Gastrocnemius medialis (tissue), 4 donors: Measurements from ENCODE around the gene HERPUD1. TPM values are rescaled to one million over a fixed set of nuclear protein-coding genes. Genes with fewer than 3 reads are reported as not detected.

ENCODE experiments used
- ATAC-seq, 2 donors: fragments of 150-250 bp; one replicate each; pipeline ENCODE4 v1.9.1; 2016
- DNase-seq, 2 donors: peaks; one replicate each; pipeline ENCODE4 v3.0.0-alpha.2; 2019
- H3K27ac ChIP-seq, 4 donors: fragments of 200-600 bp; sonication (generic); 1 replicate in 1 of 4; 2 replicates in 3 of 4; pipeline ENCODE4 v1.5.1; 2016 to 2018; ENCODE audit warnings: mild to moderate bottlenecking in 2 of 4, moderate library complexity in 1 of 4
- H3K27me3 ChIP-seq, 3 donors: fragments of 200-600 bp; sonication (generic) in 2 of 3; 1 replicate in 1 of 3; 2 replicates in 2 of 3; pipeline versions ENCODE4 v1.5.1 to v1.6.0; 2016 to 2019; ENCODE audit warnings: mild to moderate bottlenecking in 1 of 3, moderate library complexity in 1 of 3
- H3K36me3 ChIP-seq, 2 donors: fragments of 200-600 bp; sonication (generic) in 1 of 2; one replicate each; pipeline ENCODE4 v1.5.1; 2017 to 2018
- H3K4me1 ChIP-seq, 2 donors: fragments of 200-600 bp; sonication (generic) in 1 of 2; one replicate each; pipeline ENCODE4 v1.5.1; 2016 to 2017; ENCODE audit warnings: mild to moderate bottlenecking in 2 of 2
- H3K4me3 ChIP-seq, 4 donors: fragments of 200-600 bp; sonication (generic) in 3 of 4; 1 replicate in 1 of 4; 2 replicates in 3 of 4; pipeline ENCODE4 v1.5.1; 2016 to 2019; ENCODE audit warnings: mild to moderate bottlenecking in 2 of 4
- H3K9me3 ChIP-seq, 3 donors: fragments of 200-600 bp; sonication (generic) in 2 of 3; 1 replicate in 1 of 3; 2 replicates in 2 of 3; pipeline ENCODE4 v1.5.1; 2016 to 2019
- POLR2A ChIP-seq, 2 donors: fragments of 450-650 bp; IDR thresholded peaks; one replicate each; pipeline ENCODE4 v1.6.1; 2017; ENCODE audit warnings: antibody characterized with exemption in 2 of 2, mild to moderate bottlenecking in 2 of 2, moderate library complexity in 2 of 2
- in situ Hi-C, 4 donors: fragments of 200-750 bp; cut with MboI; loops; one replicate each; pipeline versions ENCODE4 v1.15.0 to v1.8.0; 2017; ENCODE audit warnings: low sequenced_read_pairs in 4 of 4
- intact Hi-C: fragments of 100-400 bp; cut with DNase I; formaldehyde crosslinking; loops from one replicate; pipeline ENCODE4 v1.15.1; 2023; ENCODE audit warnings: low total_unique reads
- total RNA-seq, 4 donors: library from RNA; depleted of rRNA; stranded (reverse); fragments of >200 nt; gene quantifications; one replicate each; pipeline versions ENCODE4 v1.1.0 to v1.2.3, GENCODE V29; 2016
- TF ChIP-seq, protein P1 (sequence below), 5 experiments: fragments of 450-650 bp in 3 of 5; fragments of 200-600 bp in 2 of 5; sonication (generic) in 2 of 5; IDR thresholded peaks in 4 of 5; conservative IDR thresholded peaks in 1 of 5; 1 replicate in 4 of 5; 2 replicates in 1 of 5; pipeline ENCODE4 v1.5.1; 2016 to 2019; ENCODE audit warnings: antibody characterized with exemption in 5 of 5, mild to moderate bottlenecking in 3 of 5, moderate library complexity in 3 of 5

The HERPUD1 gene
- total RNA-seq, 4 donors from 2014 or later, result 110 to 281 (median 125) TPM

DNA sequence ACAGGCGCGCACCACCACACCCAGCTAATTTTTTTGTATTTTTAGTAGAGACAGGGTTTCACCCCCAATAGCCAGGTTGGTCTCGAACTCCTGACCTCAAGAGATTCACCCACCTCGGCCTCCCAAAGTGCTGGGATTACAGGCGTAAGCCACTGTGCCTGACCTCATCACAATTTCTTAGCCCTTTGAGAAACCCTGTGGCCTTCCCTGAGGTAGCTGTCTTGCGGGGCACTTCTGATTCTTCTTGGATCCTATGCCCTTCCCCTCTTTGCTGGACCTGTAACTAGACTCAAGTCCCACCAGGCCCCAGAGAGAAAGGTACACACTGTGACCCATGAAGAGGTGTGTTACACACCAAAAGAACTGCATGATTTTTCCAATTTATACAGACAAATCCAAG lies 16.3 kb downstream of the HERPUD1 start:
- no peaks in the 10 kb centered on the region for H3K4me1 ChIP-seq
- TF ChIP-seq, protein P1, sequence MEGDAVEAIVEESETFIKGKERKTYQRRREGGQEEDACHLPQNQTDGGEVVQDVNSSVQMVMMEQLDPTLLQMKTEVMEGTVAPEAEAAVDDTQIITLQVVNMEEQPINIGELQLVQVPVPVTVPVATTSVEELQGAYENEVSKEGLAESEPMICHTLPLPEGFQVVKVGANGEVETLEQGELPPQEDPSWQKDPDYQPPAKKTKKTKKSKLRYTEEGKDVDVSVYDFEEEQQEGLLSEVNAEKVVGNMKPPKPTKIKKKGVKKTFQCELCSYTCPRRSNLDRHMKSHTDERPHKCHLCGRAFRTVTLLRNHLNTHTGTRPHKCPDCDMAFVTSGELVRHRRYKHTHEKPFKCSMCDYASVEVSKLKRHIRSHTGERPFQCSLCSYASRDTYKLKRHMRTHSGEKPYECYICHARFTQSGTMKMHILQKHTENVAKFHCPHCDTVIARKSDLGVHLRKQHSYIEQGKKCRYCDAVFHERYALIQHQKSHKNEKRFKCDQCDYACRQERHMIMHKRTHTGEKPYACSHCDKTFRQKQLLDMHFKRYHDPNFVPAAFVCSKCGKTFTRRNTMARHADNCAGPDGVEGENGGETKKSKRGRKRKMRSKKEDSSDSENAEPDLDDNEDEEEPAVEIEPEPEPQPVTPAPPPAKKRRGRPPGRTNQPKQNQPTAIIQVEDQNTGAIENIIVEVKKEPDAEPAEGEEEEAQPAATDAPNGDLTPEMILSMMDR (IDR thresholded peaks at IDR 0.05 in 4 of 5, conservative IDR thresholded peaks at IDR 0.05 in 1 of 5), result no peak
- no peak for TF ChIP-seq POLR2A (IDR thresholded peaks at IDR 0.05)
- ATAC-seq, result no peak
- no peak for DNase-seq
- peaks cover 0 to 32% of the 10 kb centered on the region in 2 donors for H3K36me3 ChIP-seq
- no peak overlapping the region for H3K27ac ChIP-seq
- no peaks in the 10 kb centered on the region for H3K9me3 ChIP-seq
- in situ Hi-C loops (no loop called here), intact Hi-C loops (no loop called here)
- no peak overlapping the region for H3K4me3 ChIP-seq
- no peaks in the 10 kb centered on the region for H3K27me3 ChIP-seq

DNA sequence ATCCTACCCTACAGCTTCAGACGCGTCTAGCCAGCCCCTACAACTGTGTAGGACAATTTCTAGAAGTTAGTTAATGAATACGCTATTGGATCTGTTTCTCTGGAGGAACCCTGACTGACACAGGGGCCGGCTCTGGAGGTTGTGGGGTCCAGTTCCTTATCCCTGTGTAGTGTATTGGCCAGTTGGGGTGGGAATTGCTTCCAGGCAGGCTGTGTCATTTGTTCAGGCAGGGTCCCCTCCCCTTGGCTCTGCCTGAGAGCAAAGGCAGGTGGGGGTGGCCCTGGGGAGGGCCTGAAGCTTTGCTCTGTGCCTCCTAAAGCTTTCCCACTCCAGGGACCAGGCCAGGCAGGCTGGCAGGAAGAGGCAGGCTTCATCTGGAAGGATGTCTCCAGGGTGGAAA lies 18.1 kb downstream of the HERPUD1 start:
- in situ Hi-C loops (loop anchor here in 3 of 4 donors (10.0 kb wide), 2 partner anchors 75 to 85 kb away; partner anchors contain the start of gene SLC12A3 (in 2 of the 3)), intact Hi-C loops (no loop called here)
- TF ChIP-seq, protein P1 (IDR thresholded peaks at IDR 0.05 in 4 of 5, conservative IDR thresholded peaks at IDR 0.05 in 1 of 5), result no peak
- TF ChIP-seq POLR2A (IDR thresholded peaks at IDR 0.05), result no peak
- Histone ChIP-seq H3K36me3 (peaks cover 0 to 14% of the 10 kb centered on the region in 2 donors), H3K27ac (no peak overlapping the region), H3K9me3 (no peaks in the 10 kb centered on the region), H3K4me3 (no peak overlapping the region), H3K27me3 (no peaks in the 10 kb centered on the region), H3K4me1 (no peaks in the 10 kb centered on the region)
- no peak for DNase-seq
- no peak for ATAC-seq

DNA sequence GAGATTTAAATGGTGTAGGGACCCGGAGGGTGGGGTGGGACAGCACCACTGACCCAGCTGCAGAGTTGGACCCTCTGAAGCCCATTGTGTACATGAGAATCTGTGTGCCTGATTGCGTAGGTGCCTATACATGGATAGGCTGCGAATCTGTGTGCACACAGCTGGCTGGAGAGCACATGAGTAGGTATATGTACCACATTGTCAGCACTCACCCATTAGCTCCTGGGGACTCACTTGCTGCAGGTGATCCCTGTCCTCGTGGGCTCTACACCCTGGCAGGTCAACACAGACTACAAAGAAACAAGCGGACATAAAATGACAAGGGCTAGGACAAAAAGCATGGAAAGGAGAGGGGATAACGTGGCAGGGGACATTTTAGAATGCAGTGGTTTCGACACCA lies 18.5 kb downstream of the HERPUD1 start:
- DNase-seq (no peak), ATAC-seq (no peak)
- TF ChIP-seq, protein P1 (IDR thresholded peaks at IDR 0.05 in 4 of 5, conservative IDR thresholded peaks at IDR 0.05 in 1 of 5), result no peak
- no peak for TF ChIP-seq POLR2A (IDR thresholded peaks at IDR 0.05)
- no peaks in the 10 kb centered on the region for H3K4me1 ChIP-seq
- no peak overlapping the region for H3K27ac ChIP-seq
- H3K9me3 ChIP-seq, result no peaks in the 10 kb centered on the region
- in situ Hi-C loops (loop anchor here in 3 of 4 donors (10.0 kb wide), 2 partner anchors 76 to 86 kb away; partner anchors contain the start of gene SLC12A3 (in 2 of the 3)), intact Hi-C loops (no loop called here)
- peaks cover 0 to 10% of the 10 kb centered on the region in 2 donors for H3K36me3 ChIP-seq
- H3K27me3 ChIP-seq, result no peaks in the 10 kb centered on the region
- H3K4me3 ChIP-seq, result no peak overlapping the region

DNA sequence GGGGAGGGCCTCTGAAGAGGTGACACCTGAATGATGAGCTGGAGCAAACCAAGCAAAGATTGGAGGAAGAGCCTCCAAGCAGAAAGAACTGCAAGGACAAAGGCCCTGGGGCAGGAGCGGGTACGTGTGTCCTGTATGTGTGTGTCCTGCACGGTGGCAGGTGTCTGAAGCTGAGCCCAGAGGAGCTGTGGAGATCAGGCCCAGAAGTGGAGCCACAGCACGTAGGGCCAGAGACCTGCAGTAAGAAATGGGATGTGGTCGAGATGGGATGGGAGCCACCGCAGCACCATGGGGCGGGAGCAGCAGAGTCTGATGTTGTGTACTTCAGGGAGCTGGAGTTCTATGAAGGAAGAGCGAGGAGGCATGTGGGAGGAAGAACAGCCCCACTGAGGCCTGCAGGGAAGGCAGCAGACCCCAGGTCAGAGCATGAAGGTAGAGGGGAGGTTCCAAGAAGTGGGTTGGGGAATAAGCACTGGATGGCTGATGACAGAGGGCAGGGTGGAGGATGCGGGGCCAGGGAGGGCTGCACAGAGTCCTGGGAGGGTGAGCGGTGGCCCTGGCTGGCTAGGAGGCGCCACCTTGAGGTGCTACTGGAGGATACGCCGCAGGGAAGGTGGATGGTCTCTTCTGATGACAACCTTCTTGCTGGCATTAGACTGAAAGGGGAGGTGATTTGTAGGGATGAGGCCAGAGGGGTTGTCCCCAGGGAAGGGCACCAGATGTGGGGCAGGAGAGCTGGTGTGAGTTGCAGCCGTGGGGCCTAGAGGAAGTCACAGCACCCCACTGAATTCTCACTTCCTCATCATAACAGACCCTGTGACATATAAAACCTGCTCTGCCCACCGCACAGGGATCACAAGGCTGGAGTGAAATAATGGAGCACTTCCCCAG lies 19.2 kb downstream of the HERPUD1 start:
- H3K27ac ChIP-seq, result no peak overlapping the region
- no peaks in the 10 kb centered on the region for H3K27me3 ChIP-seq
- peaks cover 0 to 8% of the 10 kb centered on the region in 2 donors for H3K36me3 ChIP-seq
- in situ Hi-C loops (loop anchor here in 3 of 4 donors (10.0 kb wide), 2 partner anchors 76 to 86 kb away; partner anchors contain the start of gene SLC12A3 (in 2 of the 3)), intact Hi-C loops (loop anchor here (1.0 kb wide), 1 partner anchor 84 kb away; no protein-coding TSS in a partner anchor)
- H3K4me1 ChIP-seq, result no peaks in the 10 kb centered on the region
- H3K9me3 ChIP-seq, result no peaks in the 10 kb centered on the region
- peak; percentile 42 to 55 for ATAC-seq
- no peak overlapping the region for H3K4me3 ChIP-seq
- no peak for TF ChIP-seq POLR2A (IDR thresholded peaks at IDR 0.05)
- TF ChIP-seq, protein P1 (IDR thresholded peaks at IDR 0.05 in 4 of 5, conservative IDR thresholded peaks at IDR 0.05 in 1 of 5), result peak in 4 of 5 experiments; percentile 18 to 58 (median 40)
- DNase-seq, result peak in 1 of 2 donors; percentile 43
